G401.6 (cell line): Measurements from ENCODE around the gene FMO5.
"Not testable (repeated sequence)": the region's sequence is repeated elsewhere in the genome, so short reads cannot be mapped to it uniquely, and the experiment has no call there.

Experiments
- FAIRE-seq: peaks from 2 replicates; lab custom pipeline; 2012; peaks lifted over from hg19 to GRCh38; lab: Jason Lieb, UNC

Gene FMO5

DNA sequence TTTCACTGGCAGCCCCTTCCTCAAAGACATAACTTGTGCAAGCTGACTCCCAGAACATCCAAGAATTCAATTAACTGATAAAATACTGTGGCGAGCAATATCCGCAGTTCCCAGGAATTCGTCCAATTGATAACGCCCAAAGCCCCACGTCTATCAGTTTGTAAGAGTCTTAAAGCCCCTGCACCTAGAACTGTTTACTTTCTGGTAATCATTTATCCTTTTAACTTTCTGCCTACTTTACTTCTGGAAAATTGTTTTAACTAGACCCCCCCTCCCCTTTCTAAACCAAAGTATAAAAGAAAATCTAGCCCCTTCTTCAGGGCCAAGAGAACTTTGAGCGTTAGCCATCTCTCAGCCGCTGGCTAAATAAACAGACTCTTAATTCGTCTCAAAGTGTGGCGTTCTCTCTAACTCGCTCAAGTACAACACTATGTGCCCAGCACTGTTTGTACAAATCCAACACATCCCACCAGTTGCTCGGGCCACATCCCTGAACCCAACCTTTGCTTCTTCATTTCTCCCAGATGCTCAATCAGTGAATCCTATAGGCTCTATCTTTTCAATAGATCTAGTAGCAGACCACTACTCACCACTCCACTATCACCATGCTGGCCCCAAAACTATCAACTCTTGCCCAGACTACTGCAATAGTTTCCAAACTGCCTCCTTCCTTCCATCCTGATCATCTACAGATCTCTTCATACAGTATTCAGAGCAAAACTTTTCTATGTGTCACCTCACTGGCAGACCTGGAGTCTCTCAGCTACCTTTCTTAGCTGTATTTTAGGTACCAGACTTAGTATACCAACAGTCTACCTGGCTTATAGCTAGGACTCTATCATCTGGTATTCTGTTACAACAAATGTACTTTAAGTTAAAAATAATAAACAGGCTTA is 14.0 kb upstream of the FMO5 start:
- no peak for FAIRE-seq

- FAIRE-seq = no peak
These were observed 13.1 kb upstream of the FMO5 start for GRCh38 chr1:147238053-147238902.

GRCh38 chr1:147236959-147237791 is 12.0 kb upstream of the FMO5 start:
- FAIRE-seq = no peak

DNA sequence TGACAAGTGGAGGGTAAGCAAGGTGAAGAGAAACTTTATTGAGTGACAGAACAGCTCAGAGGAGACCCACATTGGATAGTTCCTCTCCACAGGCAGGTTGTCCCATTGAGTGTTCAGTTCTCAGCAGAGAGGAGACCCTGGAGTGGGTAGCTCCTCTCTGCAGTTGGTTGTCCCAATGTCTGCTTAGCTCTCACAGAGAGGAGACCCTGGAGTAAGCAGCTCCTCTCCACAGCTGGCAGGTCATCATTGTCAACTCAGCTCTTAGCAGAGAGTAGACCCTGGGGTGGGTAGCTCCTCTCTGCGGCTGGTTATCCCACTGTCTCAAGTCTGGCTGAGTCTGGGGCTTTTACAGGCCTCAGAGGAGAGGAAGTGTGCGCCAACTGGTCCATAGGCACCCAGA is 11.3 kb upstream of the FMO5 start:
- FAIRE-seq = no peak

- FAIRE-seq = no peak
These were observed 10.7 kb upstream of the FMO5 start for GRCh38 chr1:147235822-147236221.

DNA sequence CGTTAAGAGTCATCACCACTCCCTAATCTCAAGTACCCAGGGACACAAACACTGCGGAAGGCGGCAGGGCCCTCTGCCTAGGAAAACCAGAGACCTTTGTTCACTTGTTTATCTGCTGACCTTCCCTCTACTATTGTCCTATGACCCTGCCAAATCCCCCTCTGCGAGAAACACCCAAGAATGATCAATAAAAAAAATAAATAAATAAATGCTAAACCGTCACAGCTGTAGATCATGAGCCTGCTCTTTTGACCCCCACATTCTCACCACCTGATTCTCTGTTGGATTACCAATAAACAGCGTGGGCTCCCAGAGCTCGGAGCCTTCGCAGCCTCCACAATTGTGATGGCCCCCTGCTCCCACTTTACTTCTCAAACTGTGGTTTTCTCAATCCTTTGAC is 8.8 kb upstream of the FMO5 start:
- not testable (repeated sequence) for FAIRE-seq

DNA sequence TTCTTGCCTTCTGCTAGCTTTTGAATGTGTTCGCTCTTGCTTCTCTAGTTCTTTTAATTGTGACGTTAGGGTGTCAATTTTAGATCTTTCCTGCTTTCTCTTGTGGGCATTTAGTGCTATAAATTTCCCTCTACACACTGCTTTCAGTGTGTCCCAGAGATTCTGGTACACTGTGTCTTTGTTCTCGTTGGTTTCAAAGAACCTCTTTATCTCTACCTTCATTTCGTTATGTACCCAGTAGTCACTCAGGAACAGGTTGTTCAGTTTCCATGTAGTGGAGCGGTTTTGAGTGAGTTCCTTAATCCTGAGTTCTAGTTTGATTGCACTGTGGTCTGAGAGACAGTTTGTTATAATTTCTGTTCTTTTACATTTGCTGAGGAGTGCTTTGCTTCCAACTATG is 5.9 kb upstream of the FMO5 start:
- not testable (repeated sequence) for FAIRE-seq

DNA sequence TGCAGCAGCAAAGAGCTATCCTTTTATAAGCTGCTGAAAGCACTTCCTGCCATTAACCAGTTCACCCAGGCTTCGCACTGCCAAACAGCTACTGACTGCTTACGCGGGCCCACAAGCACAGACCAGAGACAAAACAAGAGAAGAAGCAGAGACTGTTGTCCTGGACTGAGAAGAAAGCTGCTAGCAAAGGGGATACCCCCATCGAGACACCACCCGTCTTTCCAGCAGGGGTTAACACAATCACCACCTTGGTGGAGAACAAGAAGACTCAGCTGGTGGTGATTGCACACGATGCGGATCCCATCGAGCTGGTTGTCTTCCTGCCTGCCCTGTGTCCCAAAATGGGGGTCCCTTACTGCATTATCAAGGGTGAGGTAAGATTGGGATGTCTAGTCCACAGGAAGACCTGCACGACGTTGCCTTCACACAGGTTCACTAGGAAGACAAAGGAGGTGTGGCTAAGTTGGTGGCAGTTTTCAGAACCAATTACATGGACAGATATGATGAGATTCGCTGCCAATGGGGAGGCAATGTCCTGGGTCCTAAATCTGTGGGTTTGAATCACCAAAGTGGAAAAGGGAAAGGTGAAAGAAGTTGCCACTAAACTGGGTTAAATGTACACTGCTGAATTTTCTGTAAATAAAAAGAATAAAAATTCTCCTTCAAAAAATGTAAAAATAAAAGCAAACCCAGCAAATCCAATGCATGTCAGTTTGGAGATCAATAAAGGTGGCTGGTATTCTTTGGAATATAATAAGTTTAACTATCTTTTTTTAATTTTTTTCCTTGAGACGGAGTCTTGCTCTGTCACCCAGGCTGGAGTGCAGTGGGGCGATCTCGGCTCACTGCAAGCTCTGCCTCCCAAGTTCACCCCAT is 1.2 kb downstream of the FMO5 start:
- no peak for FAIRE-seq

DNA sequence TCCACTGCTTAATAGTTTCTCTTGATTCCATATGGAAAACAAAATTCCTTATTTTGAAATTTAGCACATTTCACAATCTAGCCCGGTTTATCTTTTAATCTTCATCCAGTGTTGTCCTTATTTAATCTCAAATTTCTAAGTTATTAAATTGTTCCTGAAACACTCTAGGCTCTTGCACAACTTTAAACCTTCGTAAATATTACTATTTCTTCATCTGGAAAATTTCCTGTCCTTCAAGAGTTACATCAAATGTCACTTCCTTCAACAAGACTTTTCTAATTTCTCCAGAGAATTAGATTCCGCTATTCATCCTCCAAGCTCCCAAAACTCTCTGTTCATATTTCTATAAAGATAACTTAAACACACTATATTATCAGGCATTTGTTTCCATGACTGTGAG is 6.5 kb downstream of the FMO5 start:
- FAIRE-seq = no peak

- FAIRE-seq = no peak
These were observed 8.0 kb downstream of the FMO5 start for GRCh38 chr1:147217141-147217540.

DNA sequence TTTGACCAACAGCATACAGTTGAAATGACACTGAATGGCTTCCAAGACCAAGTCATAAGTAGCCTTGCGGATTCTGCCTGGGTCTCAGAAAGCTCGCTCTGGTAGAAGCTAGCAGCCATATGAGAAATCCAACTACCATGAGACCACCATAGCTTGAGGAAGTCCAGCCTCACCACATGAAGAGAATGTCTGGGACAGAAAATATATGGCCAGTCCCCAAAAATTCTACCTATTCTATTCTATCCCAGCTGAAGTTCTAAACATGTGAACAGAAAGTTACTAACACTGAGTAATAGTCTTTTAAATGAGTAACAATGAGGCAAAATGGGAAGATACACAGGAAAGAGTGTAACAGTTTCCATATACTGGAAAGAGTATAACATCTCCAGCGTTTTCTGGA is 9.0 kb downstream of the FMO5 start:
- FAIRE-seq = no peak

- no peak for FAIRE-seq
These were observed 9.6 kb downstream of the FMO5 start for GRCh38 chr1:147215540-147215916.

GRCh38 chr1:147214842-147215539 is 10.1 kb downstream of the FMO5 start:
- FAIRE-seq = no peak

DNA sequence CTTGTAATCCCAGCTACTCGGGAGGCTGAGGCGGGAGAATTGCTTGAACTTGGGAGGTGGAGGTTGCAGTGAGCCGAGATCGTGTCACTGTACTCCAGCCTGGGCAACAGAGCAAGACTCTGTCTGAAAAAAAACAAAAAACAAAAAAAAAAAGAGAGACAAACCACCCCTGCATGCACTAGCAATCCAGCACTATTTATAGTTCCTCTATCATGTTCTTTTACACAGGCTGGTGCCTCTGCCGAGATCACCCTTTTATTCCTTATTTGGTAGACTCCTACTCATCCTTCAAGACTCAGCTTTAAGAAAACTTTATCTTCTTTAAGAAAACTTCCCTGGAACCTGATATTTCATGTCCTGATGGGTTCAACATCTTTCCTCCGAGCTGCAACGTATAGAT is 10.8 kb downstream of the FMO5 start:
- no peak for FAIRE-seq

DNA sequence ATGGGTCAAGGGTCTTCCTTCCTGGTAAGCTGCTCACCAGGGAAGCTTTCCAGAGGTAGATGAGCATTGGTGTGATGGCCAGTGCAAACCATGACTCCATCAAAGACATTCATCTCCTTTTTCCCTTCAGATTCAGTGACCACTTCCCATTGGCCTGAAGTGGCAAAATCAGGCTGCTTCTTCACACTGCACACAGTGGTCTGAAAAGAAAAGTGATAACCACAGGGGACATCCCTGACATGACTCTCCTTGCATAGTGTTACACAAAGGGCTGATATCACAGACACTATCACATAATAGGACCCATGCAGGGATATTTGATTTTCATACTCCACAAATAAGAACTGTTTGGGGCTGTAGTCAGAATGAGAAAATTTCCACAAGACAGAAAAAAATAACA is 11.9 kb downstream of the FMO5 start:
- FAIRE-seq = no peak

GRCh38 chr1:147211577-147211976 is 13.6 kb downstream of the FMO5 start:
- FAIRE-seq = no peak

GRCh38 chr1:147210987-147211386 is 14.2 kb downstream of the FMO5 start:
- FAIRE-seq = no peak

GRCh38 chr1:147209825-147210821 is 15.0 kb downstream of the FMO5 start:
- FAIRE-seq = no peak

GRCh38 chr1:147208619-147209018 is 16.5 kb downstream of the FMO5 start:
- FAIRE-seq = no peak

- no peak for FAIRE-seq
These were observed 17.9 kb downstream of the FMO5 start for GRCh38 chr1:147207192-147207591.
